Gastroesophageal sphincter (tissue), 3 donors: ENCODE measurements around the gene PTPN14.

Source experiments
- CTCF ChIP-seq, 4 experiments: fragments of 200-600 bp in 2 of 4; fragments of 450-650 bp in 2 of 4; sonication (generic) in 1 of 4; IDR thresholded peaks; one replicate each; pipeline ENCODE4 v1.5.1; 2017 to 2019; ENCODE audit warnings: antibody characterized with exemption in 4 of 4, mild to moderate bottlenecking in 2 of 4, moderate library complexity in 2 of 4
- EP300 ChIP-seq: sonication (generic); formaldehyde crosslinking; IDR thresholded peaks from one replicate; pipeline ENCODE4 v1.6.1; 2017; ENCODE audit warnings: antibody characterized with exemption, mild to moderate bottlenecking
- POLR2A ChIP-seq, 2 donors: fragments of 450-650 bp; IDR thresholded peaks; one replicate each; pipeline ENCODE4 v1.6.1; 2017; ENCODE audit warnings: antibody characterized with exemption in 2 of 2, mild to moderate bottlenecking in 2 of 2, moderate library complexity in 1 of 2
- POLR2AphosphoS5 ChIP-seq: sonication (generic); formaldehyde crosslinking; IDR thresholded peaks from one replicate; pipeline ENCODE4 v1.6.1; 2017; ENCODE audit warnings: antibody characterized with exemption

- TF ChIP-seq CTCF (IDR thresholded peaks at IDR 0.05) (no peak), POLR2A (IDR thresholded peaks at IDR 0.05) (no peak), POLR2AphosphoS5 (no peak), EP300 (no peak)
Measured at GRCh38 chr1:214380396-214380795, 171.0 kb downstream of the PTPN14 start.
